Prostate gland (tissue), 2 donors: ENCODE results near the gene UBAC2.

Source experiments
- POLR2A ChIP-seq: fragments of 450-650 bp; IDR thresholded peaks from one replicate; pipeline ENCODE4 v1.6.1; 2016; ENCODE audit warnings: antibody characterized with exemption, mild to moderate bottlenecking
- POLR2AphosphoS5 ChIP-seq: sonication (generic); formaldehyde crosslinking; IDR thresholded peaks from one replicate; pipeline ENCODE4 v1.6.1; 2017; ENCODE audit warnings: antibody characterized with exemption
- TF ChIP-seq, protein P1 (sequence below), 4 experiments: fragments of 200-600 bp in 2 of 4; fragments of 450-650 bp in 2 of 4; sonication (generic) in 2 of 4; IDR thresholded peaks; 1 replicate in 3 of 4; 2 replicates in 1 of 4; pipeline ENCODE4 v1.5.1; 2016 to 2019; ENCODE audit warnings: antibody characterized with exemption in 4 of 4, mild to moderate bottlenecking in 2 of 4, moderate library complexity in 2 of 4

- TF ChIP-seq, protein P1, sequence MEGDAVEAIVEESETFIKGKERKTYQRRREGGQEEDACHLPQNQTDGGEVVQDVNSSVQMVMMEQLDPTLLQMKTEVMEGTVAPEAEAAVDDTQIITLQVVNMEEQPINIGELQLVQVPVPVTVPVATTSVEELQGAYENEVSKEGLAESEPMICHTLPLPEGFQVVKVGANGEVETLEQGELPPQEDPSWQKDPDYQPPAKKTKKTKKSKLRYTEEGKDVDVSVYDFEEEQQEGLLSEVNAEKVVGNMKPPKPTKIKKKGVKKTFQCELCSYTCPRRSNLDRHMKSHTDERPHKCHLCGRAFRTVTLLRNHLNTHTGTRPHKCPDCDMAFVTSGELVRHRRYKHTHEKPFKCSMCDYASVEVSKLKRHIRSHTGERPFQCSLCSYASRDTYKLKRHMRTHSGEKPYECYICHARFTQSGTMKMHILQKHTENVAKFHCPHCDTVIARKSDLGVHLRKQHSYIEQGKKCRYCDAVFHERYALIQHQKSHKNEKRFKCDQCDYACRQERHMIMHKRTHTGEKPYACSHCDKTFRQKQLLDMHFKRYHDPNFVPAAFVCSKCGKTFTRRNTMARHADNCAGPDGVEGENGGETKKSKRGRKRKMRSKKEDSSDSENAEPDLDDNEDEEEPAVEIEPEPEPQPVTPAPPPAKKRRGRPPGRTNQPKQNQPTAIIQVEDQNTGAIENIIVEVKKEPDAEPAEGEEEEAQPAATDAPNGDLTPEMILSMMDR (IDR thresholded peaks at IDR 0.05): no peak
- TF ChIP-seq POLR2A (no peak), POLR2AphosphoS5 (no peak)
Measured at GRCh38 chr13:99356262-99357091, 155.8 kb downstream of the UBAC2 start.
